Lower lobe of right lung (tissue), 2 donors: ENCODE data around the gene ITIH2. TPM values are rescaled to one million over a fixed set of nuclear protein-coding genes. Genes with fewer than 3 reads are reported as not detected.

ENCODE experiments used
- ATAC-seq, 2 donors: fragments of 200-7000 bp; cut with Tn5 transposase; one replicate each; pipeline ENCODE4 v1.9.1; 2020 to 2022; ENCODE audit warnings: mild to moderate bottlenecking in 2 of 2, moderate library complexity in 2 of 2
- DNase-seq: peaks from one replicate; pipeline ENCODE4 v3.0.0-alpha.2; 2020
- H3K27ac ChIP-seq: fragments of 200-600 bp; one replicate; pipeline ENCODE4 v1.8.0; 2022
- H3K27me3 ChIP-seq: fragments of 200-600 bp; one replicate; pipeline ENCODE4 v1.8.0; 2022; ENCODE audit warnings: low read depth
- H3K36me3 ChIP-seq: fragments of 200-600 bp; one replicate; pipeline ENCODE4 v1.8.0; 2022; ENCODE audit warnings: mild to moderate bottlenecking
- H3K4me1 ChIP-seq: fragments of 200-600 bp; one replicate; pipeline ENCODE4 v1.8.0; 2022
- H3K4me3 ChIP-seq: fragments of 200-600 bp; one replicate; pipeline ENCODE4 v1.8.0; 2022; ENCODE audit warnings: mild to moderate bottlenecking
- H3K9me3 ChIP-seq: fragments of 200-600 bp; one replicate; pipeline ENCODE4 v1.8.0; 2022
- intact Hi-C: fragments of 100-400 bp; cut with DNase I; formaldehyde crosslinking; loops from one replicate; pipeline ENCODE4 v1.11.0; 2022
- total RNA-seq: library from RNA; stranded (reverse); fragmentation: NEBNext Ultra II Directional; extraction: Animal tissue kit (Norgen Biotek cat#: 25700); gene quantifications from one replicate; pipeline ENCODE4 v1.2.1, GENCODE V29; 2021
- TF ChIP-seq, protein P1 (sequence below): fragments of 200-600 bp; IDR thresholded peaks from one replicate; pipeline ENCODE4 v1.8.0; 2022; ENCODE audit warnings: antibody characterized with exemption, mild to moderate bottlenecking
- donor health status: DM: no; HTN: yes; CAD: no; lungs with severe emphysema.

ITIH2 gene
- total RNA-seq, 1 donor from 2014 or later, result 0.32 TPM

DNA sequence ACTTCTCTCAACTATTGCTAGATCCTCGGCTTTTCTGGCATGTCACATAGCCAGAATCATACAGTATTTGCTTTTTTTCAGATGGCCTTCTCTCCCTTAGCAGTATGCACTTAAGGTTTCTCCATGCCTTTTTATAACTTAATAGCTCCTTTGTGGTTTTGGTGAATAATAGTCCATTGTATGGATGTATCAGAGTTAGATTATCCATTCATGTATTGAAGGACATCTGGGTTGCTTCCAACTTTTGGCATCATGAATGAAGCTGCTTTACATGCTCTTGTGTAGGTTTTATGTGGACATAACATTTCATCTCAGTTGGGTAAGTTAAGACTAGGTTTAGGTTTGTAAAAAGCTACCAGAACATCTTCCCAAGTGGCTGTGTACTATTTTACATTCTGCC is 89.4 kb downstream of the ITIH2 start:
- Histone ChIP-seq H3K27ac (no peak overlapping the region), H3K9me3 (no peaks in the 10 kb centered on the region), H3K4me1 (peaks cover 53% of the 10 kb centered on the region), H3K4me3 (no peak overlapping the region), H3K27me3 (no peaks in the 10 kb centered on the region), H3K36me3 (peaks cover 20% of the 10 kb centered on the region)
- TF ChIP-seq, protein P1, sequence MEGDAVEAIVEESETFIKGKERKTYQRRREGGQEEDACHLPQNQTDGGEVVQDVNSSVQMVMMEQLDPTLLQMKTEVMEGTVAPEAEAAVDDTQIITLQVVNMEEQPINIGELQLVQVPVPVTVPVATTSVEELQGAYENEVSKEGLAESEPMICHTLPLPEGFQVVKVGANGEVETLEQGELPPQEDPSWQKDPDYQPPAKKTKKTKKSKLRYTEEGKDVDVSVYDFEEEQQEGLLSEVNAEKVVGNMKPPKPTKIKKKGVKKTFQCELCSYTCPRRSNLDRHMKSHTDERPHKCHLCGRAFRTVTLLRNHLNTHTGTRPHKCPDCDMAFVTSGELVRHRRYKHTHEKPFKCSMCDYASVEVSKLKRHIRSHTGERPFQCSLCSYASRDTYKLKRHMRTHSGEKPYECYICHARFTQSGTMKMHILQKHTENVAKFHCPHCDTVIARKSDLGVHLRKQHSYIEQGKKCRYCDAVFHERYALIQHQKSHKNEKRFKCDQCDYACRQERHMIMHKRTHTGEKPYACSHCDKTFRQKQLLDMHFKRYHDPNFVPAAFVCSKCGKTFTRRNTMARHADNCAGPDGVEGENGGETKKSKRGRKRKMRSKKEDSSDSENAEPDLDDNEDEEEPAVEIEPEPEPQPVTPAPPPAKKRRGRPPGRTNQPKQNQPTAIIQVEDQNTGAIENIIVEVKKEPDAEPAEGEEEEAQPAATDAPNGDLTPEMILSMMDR, result no peak
- ATAC-seq (no peak), DNase-seq (no peak)
- intact Hi-C loops, result no loop called here

DNA sequence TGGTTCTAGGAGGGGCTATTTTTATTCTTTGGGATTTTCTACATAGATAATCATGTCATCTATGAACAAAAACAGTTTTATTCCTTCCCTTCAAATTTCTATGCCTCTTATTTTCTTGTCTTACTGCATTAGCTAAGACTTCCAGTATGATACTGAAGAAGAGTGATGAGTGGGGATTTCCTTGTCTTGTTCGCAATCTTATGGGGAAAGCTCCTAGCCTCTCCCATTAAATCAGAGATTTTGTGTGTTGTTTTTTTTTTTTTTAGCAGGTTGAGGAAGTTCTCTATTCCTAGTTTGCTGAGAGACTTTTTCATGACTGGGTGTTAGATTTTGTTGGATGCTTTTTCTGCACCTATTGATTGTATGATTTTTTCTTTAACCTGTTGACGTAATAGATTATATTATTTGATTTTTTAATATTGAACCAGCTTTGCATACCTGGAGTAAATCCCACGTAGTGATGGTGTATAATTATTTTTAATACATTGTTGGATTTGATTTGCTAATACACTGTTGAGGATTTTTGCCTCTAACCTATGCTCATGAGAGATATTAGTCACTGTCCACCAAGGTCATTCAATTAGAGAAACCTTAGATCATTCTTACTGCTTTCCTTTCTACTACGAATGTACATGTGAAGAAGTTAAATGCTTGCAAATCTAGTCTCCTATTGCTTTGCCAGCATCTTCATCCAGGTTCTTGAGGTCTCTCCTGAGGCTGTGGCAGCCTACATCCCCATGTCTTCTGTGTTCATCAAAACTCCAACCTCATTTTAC is 91.3 kb downstream of the ITIH2 start:
- DNase-seq (no peak), ATAC-seq (no peak)
- no peak overlapping the region for H3K27ac ChIP-seq
- no peaks in the 10 kb centered on the region for H3K9me3 ChIP-seq
- H3K27me3 ChIP-seq, result no peaks in the 10 kb centered on the region
- intact Hi-C loops, result no loop called here
- peaks cover 45% of the 10 kb centered on the region for H3K4me1 ChIP-seq
- peaks cover 39% of the 10 kb centered on the region for H3K36me3 ChIP-seq
- TF ChIP-seq, protein P1, result no peak
- H3K4me3 ChIP-seq, result no peak overlapping the region

DNA sequence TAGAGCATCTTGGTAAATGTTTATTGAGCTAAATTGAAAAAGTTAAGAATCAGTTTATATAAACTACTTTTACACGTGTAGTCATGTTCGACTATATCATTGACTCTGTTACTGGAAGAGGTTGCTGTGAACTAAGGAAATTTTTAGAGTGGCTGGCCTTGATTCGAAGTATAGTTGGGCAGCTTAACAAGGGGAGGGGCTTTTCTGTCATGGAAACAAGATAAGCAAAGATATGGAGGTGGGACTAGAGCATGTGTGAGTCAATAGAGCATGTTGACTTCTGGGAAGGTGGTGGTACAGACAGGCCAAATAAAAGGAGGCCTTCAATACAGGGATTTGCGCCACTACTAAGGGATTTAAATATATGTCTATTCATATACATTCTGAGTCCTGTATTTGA is 92.5 kb downstream of the ITIH2 start:
- Histone ChIP-seq H3K27ac (no peak overlapping the region), H3K36me3 (peaks cover 50% of the 10 kb centered on the region), H3K9me3 (no peaks in the 10 kb centered on the region), H3K27me3 (no peaks in the 10 kb centered on the region), H3K4me1 (peaks cover 35% of the 10 kb centered on the region), H3K4me3 (no peak overlapping the region)
- intact Hi-C loops, result no loop called here
- ATAC-seq (peak; percentile 87 to 97), DNase-seq (no peak)
- TF ChIP-seq, protein P1, result no peak

DNA sequence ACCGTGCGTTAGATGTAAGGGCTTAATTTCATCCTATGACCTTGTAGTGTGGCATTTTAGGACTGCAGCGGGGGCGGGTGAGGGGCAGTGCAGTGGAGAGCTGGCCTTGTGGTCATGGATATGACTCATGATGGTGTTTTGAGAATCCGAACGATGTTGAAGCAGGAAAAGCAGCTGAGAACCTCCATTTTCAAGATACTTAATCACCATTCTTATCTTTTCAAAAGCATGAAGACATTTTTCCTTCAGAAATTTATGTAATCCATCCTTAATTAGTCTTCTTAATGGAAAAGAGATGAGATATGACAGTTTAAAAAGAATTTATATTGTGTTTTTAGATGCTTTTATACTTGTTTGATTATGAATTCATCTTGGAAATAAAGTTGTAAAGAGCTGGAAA is 94.5 kb downstream of the ITIH2 start:
- DNase-seq, result no peak

More for the DNA sequence above, 94.5 kb downstream of the ITIH2 start:
- Histone ChIP-seq H3K36me3 (peaks cover 64% of the 10 kb centered on the region), H3K27me3 (no peaks in the 10 kb centered on the region), H3K27ac (no peak overlapping the region), H3K9me3 (no peaks in the 10 kb centered on the region), H3K4me3 (no peak overlapping the region), H3K4me1 (peaks cover 25% of the 10 kb centered on the region)
- TF ChIP-seq, protein P1, result no peak
- no peak for ATAC-seq
- intact Hi-C loops, result no loop called here

Other genes with a start within 250 kb of the ITIH2 start
- 14.8 TPM for gene ITIH5, start 36.4 kb upstream of the ITIH2 start, total RNA-seq
- 13.7 TPM for gene KIN, start 84.7 kb downstream of the ITIH2 start, total RNA-seq
- 183 TPM for gene ATP5F1C, start 84.9 kb downstream of the ITIH2 start, total RNA-seq
- 10.8 TPM for gene TAF3, start 115.2 kb downstream of the ITIH2 start, total RNA-seq